GM06990 (cell line): ENCODE results near the gene MTRFR.

ENCODE experiments used
- DNase-seq: peaks from one replicate; pipeline ENCODE4 v3.0.0-alpha.2; 2011; ENCODE audit not compliant: insufficient read length; ENCODE audit errors: extremely low read depth
- H3K27me3 ChIP-seq: replicated peaks from 2 replicates; pipeline ENCODE4 v1.6.0; 2011; ENCODE audit warnings: low read length; ENCODE audit not compliant: control insufficient read depth, insufficient read depth
- H3K36me3 ChIP-seq: 2 replicates; pipeline ENCODE4 v1.5.1; 2011; ENCODE audit warnings: low read length; ENCODE audit not compliant: control insufficient read depth, insufficient read depth
- H3K4me3 ChIP-seq: replicated peaks from 2 replicates; pipeline ENCODE4 v1.5.1; 2011; ENCODE audit warnings: low read depth, mild to moderate bottlenecking, control low read depth, low read length
- CTCF ChIP-seq: IDR thresholded peaks from 2 replicates; pipeline ENCODE4 v1.5.1; 2011; ENCODE audit warnings: low read length, control low read depth, mild to moderate bottlenecking, inconsistent platforms; ENCODE audit not compliant: insufficient read depth, poor library complexity, severe bottlenecking

The MTRFR gene

GRCh38 chr12:123225443-123225842, 7.8 kb upstream of the MTRFR start:
- Histone ChIP-seq H3K27me3 (no peaks in the 10 kb centered on the region), H3K4me3 (no peak overlapping the region), H3K36me3 (no peaks in the 10 kb centered on the region; the same call in none of the 2 replicates)
- no peak for TF ChIP-seq CTCF
- DNase-seq: no peak

GRCh38 chr12:123227581-123228258, 5.5 kb upstream of the MTRFR start:
- Histone ChIP-seq H3K4me3 (no peak overlapping the region), H3K36me3 (no peaks in the 10 kb centered on the region; the same call in none of the 2 replicates), H3K27me3 (no peaks in the 10 kb centered on the region)
- no peak for TF ChIP-seq CTCF
- no peak for DNase-seq

- Histone ChIP-seq H3K4me3 (peak overlapping the region; percentile 14), H3K36me3 (no peaks in the 10 kb centered on the region; the same call in none of the 2 replicates), H3K27me3 (no peaks in the 10 kb centered on the region)
- no peak for TF ChIP-seq CTCF
- DNase-seq: no peak
Measured at GRCh38 chr12:123229051-123229450, 4.2 kb upstream of the MTRFR start.

- TF ChIP-seq CTCF: no peak
- Histone ChIP-seq H3K27me3 (no peaks in the 10 kb centered on the region), H3K36me3 (no peaks in the 10 kb centered on the region), H3K4me3 (peak overlapping the region; percentile 75)
- DNase-seq: no peak
Measured at GRCh38 chr12:123231931-123232330, 1.3 kb upstream of the MTRFR start.

GRCh38 chr12:123232472-123232806, 797 bp upstream of the MTRFR start:
- DNase-seq: no peak
- Histone ChIP-seq H3K27me3 (no peaks in the 10 kb centered on the region), H3K4me3 (peak overlapping the region; percentile 75), H3K36me3 (no peaks in the 10 kb centered on the region)
- no peak for TF ChIP-seq CTCF
